HL-60/S4 (cell line): ENCODE data around the gene PSG1.
"Not testable (repeated sequence)": the region's sequence is repeated elsewhere in the genome, so short reads cannot be mapped to it uniquely, and the experiment has no call there.

Experiments used
- in situ Hi-C: fragments of 300-500 bp; cut with MboI; formaldehyde crosslinking; loops from 2 replicates; pipeline ENCODE4 v1.14.3; 2022; ENCODE audit warnings: low sequenced_read_pairs

The PSG1 gene

DNA sequence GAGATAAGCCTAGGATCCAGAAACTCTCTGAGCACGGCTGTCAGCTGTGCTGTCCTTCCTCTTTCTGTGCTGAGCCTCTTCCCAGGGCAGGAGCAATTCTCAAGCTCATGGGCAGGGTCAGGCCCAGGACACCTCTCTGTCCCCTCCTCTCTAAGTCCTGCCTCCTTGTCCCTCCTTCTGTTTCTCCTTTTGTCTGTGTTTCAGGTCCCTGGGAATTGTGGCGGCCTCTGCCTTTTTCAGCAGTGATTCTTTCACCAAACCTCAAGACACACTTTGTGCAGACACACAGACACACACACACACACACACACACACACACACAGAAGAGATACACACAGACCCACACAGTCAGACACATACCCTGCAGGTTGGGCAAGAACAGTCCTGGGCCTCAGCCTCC lies at the start of gene PSG1:
Gene PSG1, minus strand, starts transcription at position 101 of the 400 bp plus-strand sequence. CDS start 132 bp downstream, outside the sequence.
- in situ Hi-C loops: no loop called here

DNA sequence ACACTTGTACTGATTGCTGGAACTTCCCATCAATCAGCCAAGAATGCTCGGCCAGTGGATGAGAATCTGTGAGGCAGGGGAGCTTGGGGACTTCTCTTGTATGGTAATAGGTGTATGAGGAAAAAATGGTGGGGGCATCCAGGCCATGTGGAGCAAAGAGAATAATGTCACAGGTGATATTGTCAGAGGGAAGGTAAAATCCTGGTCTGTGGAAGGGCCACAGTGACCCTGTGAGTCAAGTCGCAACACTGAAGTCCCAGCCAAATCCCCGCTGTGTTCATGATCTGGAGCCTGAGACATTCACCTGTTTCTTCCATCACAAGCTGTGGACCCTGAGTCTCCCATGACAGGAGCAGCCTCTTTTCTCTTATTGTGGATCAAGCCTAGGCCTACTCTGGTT lies 49.4 kb upstream of the PSG1 start:
- in situ Hi-C loops: no loop called here

GRCh38 chr19:42926781-42927180 lies 47.3 kb upstream of the PSG1 start:
- in situ Hi-C loops: no loop called here

GRCh38 chr19:42923106-42923505 lies 43.6 kb upstream of the PSG1 start:
- in situ Hi-C loops: not testable (repeated sequence)

- in situ Hi-C loops: not testable (repeated sequence)
These were observed 41.5 kb upstream of the PSG1 start for GRCh38 chr19:42920971-42921370.

- in situ Hi-C loops: no loop called here
These were observed 40.2 kb upstream of the PSG1 start for GRCh38 chr19:42919757-42920079.

DNA sequence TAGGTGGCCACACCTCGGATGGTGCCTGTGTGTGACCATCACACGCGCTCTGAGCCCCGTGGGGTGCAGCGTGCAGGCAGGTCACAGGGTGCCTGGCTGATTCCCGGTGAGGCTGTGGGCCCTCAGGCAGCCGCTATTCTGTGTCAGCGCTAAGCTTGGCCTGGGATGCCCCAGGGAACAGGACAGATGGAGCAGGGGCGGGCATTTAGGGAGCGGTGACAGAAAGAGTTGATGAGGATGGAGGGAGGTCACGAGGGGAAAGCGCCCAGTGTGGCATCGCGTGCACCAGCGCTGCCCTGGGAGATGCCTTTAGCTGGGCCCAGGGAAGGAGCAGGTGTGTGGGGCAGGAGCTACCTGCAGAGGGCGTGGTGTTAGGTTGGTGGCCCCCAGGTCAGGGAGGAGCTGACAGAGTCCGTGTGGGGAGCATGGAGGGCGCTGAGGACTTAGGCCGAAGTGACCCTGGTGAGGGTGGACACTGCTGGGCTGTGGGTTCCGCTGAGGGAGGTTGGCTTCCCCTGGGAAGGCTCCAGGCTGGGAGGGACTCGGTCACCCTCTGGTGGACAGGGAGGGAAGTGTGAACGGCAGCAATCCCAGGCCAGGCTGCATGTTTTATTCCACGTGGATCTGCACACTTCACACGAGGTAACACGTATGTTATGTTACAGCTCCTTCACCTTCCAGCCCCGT lies 39.7 kb upstream of the PSG1 start:
- in situ Hi-C loops: not testable (repeated sequence)

DNA sequence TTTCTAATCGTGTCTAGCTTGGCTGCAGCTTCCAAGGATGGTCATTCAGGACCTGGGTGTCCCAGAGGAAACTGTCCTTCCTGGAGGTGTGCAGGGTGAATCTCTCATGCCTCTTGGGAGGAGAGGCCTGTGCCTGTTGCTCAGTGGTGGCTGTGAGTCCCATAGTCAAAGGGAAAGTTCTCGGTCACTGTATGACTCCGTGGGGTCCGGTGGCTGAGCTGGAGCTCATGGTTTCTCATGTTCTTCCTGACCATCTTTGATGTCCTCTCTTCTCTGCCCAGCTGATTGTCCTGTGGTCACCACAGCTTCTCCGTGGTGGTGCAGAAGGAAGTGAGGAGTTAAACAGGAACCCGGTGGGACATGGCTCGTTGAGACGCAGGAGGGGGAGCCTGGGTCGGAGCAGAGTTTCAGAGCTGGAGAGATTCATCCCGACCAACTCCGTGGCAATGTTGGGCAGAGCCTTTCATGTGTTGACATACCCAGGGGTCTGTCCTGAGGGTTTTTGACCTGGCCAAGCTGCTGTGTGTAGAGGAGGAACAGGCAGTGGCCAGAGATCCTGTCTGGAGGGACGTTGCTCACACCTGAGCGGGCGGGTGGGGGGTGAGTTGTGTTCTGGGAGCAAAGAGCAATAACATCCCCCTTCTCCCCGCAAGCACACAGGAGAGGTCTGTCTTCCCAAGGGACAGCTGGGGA lies 39.0 kb upstream of the PSG1 start:
- in situ Hi-C loops: not testable (repeated sequence)

DNA sequence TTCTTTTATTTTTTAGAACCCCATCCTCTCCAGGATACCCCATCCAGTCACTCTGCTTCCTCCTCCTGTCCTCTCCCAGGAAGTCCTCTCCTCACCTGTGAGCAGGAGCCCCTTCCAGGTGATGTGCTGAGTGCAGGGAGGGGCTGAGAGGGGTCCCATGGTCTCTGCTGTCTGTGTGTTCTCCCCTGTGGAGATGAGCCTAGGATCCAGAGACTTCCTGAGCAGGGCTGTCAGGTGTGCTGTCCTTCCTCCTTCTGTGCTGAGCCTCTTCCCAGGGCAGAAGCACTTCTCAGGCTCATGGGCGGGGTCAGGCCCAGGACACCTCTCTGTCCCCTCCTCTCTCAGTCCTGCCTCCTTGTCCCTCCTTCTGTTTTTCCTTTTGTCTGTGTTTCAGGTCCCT lies 38.1 kb upstream of the PSG1 start, which contains the start of gene PSG6:
Gene PSG6, minus strand, starts transcription at position 261 of the 400 bp plus-strand sequence. Its CDS starts 102 bp downstream, at position 159.
- in situ Hi-C loops: not testable (repeated sequence)

GRCh38 chr19:42916931-42917330 lies 37.4 kb upstream of the PSG1 start:
- in situ Hi-C loops: not testable (repeated sequence)

DNA sequence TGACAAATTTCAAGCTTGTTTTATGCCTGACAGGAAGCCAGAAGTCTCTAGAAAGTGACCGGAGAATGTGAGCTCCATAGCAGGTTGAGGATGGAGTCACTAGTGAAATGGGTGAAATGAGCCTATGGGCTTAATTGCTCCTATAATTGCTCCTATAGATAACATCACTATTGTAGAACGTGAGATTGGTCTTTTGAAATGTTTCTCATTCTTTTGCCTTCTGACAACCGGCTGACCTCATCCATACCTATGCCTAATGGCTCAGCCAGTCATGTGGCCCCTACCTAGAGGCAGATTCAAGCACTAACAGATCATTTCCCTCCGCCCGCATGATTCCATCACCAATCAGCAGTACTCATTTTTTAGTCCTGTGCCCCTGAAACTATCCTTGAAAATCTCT lies 34.0 kb upstream of the PSG1 start:
- in situ Hi-C loops: not testable (repeated sequence)

DNA sequence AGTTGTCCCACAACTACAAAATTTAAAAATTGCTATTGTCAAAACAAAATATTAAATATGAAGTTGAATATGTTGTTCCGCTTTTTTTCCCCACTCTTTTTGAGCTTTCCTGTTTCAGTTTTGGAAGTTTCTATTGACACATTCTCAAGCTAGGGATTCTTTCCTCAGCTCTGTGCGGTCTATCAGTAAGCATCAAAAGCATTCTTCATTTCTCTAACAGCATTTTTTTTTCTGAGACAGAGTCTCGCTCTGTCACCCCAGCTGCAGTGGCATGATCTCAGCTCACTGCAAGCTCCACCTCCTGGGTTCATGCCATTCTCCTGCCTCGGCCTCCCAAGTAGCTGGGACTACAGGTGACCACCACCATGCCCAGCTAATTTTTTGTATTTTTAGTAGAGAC lies 33.4 kb upstream of the PSG1 start:
- in situ Hi-C loops: not testable (repeated sequence)

- in situ Hi-C loops: not testable (repeated sequence)
These were observed 32.2 kb upstream of the PSG1 start for GRCh38 chr19:42911731-42912130.

GRCh38 chr19:42906162-42906561 lies 26.6 kb upstream of the PSG1 start:
- in situ Hi-C loops: not testable (repeated sequence)

- in situ Hi-C loops: not testable (repeated sequence)
These were observed 21.0 kb upstream of the PSG1 start for GRCh38 chr19:42900561-42900960.

DNA sequence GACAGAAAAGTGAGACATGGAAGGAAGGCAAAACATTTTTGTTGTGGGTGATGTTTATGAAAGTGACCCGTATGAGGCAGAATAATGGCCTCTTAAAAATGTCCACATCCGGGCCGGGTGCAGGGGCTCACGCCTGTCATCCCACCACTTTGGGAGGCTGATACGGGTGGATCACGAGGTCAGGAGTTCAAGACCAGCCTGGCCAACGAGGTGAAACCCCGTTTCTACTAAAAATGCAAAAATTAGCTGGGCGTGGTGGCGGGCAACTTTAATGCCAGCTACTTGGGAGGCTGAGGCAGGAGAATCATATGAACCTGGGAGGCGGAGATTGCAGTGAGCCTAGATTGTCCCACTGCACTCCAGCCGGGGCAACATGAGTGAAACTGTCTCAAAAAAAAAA lies 20.2 kb upstream of the PSG1 start:
- in situ Hi-C loops: not testable (repeated sequence)

- in situ Hi-C loops: not testable (repeated sequence)
These were observed 19.6 kb upstream of the PSG1 start for GRCh38 chr19:42899110-42899509.

GRCh38 chr19:42898656-42899055 lies 19.1 kb upstream of the PSG1 start:
- in situ Hi-C loops: not testable (repeated sequence)

- in situ Hi-C loops: not testable (repeated sequence)
These were observed 18.2 kb upstream of the PSG1 start for GRCh38 chr19:42897729-42898128.

DNA sequence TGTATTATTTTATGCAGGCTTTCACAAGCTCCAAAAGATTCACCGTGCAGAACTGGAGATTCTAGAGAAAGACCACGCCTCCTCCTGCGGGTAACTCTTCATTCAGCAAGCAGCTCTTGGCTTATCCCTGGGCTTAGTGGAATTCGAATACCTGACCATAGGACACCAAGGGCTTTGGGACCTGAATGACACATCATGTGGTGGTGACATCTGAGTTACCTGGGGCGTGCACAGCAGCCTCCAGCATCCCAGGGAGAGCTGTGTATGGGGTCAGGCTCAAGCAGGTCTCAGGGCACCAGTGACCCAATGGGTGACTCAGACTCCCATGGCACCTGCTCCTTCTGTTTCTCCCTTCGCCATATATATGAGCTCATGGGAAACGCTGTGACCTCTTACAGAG lies 10.9 kb upstream of the PSG1 start:
- in situ Hi-C loops: not testable (repeated sequence)

DNA sequence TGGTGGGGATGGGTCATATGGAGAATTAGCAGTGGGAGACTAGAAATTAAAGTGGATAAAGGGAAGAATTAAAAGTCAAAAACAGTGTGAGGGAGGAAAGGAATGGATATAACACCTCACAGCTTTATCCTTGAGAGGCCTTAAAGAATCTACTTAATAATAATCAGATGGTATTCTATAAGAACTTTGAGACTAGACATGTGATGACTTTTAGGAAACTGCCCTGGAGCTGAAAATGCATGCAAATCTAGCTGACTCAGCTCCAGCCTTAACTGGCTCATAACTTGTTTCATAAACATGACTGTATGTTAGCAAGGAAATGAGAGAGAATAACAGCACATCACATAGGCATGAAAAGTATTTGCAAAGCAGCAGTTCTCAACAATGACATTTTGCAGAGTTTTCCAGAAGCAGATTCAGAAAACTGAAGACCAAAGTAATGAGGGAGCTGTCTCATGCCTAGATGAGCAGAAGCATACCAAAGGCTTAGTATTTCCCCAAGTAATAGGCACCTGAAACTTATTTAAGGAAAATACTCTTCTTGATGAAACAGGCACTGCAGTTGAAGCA lies 8.4 kb upstream of the PSG1 start:
- in situ Hi-C loops: not testable (repeated sequence)

GRCh38 chr19:42882730-42883129 lies 3.2 kb upstream of the PSG1 start:
- in situ Hi-C loops: not testable (repeated sequence)
